GM19455 (cell line): ENCODE measurements around the gene ZYX.
"Not testable (repeated sequence)": the region's sequence is repeated elsewhere in the genome, so short reads cannot be mapped to it uniquely, and the experiment has no call there.

ENCODE experiments used
- ATAC-seq: cut with Tn5 transposase; IDR thresholded peaks from one replicate; pipeline ENCODE4 v1.9.1; 2021; ENCODE audit not compliant: unreplicated experiment

The ZYX gene

DNA sequence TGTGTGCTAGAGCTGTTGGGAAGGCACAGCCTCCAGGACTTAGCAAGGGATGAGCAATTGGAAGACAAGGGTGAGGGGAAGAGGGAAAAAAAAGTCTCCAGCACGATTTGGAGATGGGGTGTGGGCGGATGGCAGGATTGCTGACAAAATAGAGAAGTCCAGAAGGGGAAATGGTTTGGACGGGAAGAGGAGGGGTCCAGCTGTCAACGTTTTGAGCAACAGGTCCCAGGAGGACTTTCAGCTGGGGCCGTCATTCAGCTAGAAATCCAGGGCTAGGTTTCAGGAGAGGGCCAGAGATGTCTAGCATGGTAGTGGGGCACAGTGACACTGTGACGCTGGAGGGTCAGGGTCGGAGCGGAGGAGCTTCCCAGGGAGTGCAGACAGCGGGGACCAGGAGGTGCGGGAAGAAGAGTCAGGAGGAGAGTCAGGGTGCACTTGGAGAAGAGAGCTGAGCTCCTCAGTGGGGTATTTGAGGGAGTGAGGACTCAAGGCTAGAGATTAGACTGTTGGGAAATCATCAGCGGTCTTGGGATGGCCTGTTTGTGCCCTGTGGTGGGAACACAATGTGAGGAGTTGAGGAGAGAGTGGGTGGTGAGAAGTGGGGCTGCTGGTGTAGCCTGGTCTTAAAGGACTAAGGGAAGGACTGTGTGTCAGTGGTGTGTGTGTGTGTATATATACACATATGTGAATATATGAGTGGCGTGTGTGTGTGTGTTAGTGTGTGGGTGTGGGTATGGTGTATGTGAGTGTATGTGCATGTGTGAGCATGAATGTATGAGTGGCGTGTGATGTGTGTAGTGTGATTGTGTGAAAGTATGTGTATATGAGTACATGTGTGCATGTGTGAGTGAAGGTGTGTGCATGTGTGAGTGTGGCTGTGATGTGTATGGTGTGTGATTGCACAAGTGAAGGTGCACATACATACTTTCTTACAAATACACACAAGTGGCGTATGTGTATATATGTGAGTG lies 3.8 kb downstream of the ZYX start:
- ATAC-seq: no peak

DNA sequence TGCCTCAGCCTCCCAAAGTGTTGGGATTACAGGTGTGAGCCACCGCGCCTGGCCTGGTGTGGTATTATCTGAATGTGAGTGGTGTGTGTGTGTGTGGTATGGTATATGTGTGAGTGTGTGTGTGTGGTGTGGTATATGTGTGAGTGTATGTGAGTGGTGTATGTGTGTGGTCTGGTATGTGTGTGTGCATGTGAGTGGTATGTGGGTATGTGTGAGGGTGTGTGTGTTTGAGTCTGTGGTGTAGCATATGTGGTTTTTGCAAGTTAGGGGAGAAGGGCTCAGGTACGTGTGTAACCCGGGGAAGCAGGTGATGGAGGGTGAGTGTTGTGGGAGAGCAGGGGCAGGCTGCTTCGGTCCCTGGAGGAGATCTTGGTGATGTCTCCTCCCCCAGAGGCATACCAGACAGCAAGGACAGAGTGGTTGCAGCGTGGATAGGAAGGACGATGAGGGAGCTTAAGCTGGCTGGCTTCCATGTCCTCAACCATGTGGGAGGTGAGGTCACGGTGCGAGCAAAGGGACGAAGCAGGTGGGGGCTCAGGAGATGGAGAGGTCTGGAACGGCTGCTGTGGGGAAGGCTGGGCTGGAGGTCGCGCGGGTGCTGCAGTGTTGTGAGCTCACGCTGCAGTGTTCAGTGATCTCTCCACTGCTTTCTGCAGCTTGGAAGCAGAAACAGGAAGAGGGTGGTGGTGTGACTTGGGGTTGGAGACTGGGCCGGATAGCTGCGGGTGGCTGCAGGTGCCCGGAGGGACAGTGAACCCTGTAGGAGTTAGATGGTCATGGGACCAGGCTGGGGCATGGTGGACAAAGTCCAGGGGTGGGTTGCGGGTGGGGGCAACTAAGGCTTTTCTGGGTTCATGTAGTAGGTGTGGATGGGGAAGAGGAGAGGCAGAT lies 5.0 kb downstream of the ZYX start:
- no peak for ATAC-seq

DNA sequence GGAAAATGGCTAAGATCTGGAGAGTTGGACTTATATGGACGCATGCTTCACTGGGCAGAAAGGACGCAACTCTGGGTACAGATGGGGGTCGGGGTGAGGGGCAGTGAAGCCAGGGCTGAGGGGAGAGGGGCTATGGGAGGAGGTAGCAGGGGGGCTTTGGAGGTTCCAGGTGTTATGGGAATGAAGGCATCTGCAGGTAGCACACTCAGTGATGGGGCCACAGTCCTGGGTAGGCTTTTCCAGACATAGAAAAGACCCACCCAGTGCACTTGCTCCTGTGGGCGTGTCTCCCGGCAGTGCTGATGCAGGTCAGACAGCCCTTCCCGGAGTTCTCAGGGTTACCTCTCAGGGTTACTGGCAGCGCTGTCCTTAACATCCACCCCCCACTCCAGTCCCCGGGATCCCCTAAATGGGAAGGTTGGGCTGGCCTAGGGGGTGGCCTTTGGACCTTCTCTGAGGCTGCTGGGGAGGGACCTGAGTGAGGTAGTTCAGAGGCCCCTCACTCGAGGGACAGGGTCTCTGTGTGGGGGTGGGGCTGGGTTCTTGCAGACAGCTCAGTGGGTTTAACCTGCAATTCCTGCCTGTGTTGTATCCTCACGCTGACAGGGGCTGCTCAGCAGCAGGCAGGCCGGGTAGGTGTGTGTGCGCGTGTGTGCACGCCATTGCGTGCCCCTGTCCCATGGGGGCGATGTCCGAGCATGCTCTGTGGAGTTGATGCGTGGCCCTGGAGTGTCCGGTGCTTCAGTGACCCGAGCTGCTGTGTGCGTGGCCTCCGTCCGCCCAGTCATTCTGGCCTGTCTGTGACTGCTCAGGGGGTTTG lies 6.2 kb downstream of the ZYX start:
- no peak for ATAC-seq

DNA sequence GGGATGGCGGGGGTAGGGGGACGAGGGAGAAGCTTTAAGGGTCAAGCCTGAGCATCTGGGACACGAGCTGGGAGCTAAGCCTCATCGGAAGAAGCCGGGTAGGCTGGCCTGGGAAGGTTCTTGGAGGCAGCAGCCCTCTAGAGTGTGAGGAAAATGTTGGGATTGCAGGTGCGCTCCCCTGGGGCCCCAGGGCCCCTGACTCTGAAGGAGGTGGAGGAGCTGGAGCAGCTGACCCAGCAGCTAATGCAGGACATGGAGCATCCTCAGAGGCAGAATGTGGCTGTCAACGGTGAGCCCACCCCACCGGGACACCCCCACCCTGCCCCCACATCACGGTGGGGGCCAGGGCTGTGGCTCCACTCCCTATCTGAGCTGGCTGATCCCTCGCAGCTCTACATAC lies 6.9 kb downstream of the ZYX start:
- no peak for ATAC-seq

DNA sequence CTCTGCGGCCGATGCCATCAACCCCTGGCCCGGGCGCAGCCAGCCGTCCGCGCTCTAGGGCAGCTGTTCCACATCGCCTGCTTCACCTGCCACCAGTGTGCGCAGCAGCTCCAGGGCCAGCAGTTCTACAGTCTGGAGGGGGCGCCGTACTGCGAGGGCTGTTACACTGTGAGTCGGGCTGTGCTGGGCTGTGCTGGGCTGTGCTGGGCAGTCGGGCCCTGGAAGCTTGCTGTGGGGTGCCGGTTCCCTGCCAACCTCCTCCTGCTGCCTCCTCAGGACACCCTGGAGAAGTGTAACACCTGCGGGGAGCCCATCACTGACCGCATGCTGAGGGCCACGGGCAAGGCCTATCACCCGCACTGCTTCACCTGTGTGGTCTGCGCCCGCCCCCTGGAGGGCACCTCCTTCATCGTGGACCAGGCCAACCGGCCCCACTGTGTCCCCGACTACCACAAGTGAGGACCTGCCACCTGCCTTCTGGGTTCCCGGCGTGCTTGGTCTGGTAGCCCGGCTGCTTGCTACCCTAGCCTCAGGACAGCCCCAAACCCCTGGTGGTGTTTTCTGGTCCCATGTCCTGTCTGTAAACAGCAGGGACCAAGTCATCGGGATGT lies 7.5 kb downstream of the ZYX start:
- ATAC-seq: no peak

DNA sequence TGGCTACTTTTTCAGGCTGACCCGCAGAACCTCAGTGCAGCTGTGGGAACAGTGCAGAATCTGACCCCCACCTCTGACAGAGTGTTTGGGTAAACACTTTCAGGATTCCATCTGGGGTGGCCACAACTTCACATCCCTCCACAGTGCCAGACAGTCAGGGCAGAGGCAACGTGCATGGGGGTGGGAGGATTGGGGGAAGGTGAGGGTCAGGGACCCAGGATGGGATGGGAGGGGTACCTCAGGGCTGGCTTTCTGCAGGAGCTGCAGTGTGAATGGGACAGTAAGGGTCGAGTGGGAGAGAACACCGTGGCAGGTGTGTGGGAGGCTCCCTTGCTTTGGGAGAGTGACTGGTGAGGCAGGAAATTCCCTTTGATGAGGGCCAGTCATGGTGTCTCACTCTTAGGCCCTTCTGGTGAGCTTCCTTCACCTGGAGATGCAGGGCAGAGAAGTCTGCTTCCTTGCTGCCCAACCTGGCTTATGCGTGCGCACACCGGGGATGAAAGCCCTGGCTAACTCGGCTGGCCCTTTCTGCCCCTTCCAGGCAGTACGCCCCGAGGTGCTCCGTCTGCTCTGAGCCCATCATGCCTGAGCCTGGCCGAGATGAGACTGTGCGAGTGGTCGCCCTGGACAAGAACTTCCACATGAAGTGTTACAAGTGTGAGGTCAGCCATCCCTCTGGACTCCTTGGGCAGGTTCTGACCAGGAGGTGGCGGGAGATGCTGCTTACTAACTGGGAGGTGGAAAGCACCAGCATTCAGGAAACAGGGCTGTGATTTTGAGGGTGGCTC lies 8.4 kb downstream of the ZYX start:
- no peak for ATAC-seq

DNA sequence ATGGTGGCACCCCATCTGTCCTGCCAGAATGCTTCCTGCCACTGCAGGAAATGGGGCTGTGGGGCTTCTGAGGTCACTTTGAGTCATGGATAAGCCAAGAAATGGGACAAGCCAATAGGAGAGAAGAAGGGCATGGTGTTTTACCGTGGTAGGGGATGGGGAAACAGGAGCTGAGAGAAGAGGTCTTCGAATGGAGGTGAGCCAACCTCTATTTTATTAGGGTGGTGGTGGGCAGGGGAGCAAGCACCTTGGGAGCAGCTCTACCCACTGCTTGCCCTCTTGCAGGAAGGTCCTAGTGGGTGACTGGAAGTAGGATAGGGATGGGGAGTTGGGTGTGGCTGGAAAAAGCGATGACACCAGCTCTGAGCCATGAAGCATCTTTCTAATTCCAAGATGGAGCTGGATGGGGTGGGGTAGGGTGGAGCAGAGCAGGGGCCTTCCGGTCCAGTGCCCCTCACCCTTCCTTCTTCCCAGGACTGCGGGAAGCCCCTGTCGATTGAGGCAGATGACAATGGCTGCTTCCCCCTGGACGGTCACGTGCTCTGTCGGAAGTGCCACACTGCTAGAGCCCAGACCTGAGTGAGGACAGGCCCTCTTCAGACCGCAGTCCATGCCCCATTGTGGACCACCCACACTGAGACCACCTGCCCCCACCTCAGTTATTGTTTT lies 9.1 kb downstream of the ZYX start:
- ATAC-seq: no peak

DNA sequence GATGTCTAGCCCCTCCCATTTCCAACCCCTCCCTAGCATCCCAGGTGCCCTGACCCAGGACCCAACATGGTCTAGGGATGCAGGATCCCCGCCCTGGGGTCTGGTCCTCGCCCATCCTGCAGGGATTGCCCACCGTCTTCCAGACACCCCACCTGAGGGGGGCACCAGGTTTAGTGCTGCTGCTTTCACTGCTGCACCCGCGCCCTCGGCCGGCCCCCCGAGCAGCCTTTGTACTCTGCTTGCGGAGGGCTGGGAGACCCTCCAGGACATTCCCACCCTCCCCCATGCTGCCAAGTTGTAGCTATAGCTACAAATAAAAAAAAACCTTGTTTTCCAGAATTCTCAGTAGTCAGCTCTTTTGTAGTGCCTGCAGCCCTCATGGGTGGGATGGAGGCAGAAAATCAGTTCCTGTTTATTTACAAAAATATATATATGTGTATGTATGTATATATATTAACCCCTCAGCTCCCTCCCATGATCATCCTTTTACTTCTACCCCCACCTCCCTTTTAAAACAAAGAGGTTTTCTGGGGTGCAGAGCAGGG lies 9.7 kb downstream of the ZYX start:
- ATAC-seq: no peak

DNA sequence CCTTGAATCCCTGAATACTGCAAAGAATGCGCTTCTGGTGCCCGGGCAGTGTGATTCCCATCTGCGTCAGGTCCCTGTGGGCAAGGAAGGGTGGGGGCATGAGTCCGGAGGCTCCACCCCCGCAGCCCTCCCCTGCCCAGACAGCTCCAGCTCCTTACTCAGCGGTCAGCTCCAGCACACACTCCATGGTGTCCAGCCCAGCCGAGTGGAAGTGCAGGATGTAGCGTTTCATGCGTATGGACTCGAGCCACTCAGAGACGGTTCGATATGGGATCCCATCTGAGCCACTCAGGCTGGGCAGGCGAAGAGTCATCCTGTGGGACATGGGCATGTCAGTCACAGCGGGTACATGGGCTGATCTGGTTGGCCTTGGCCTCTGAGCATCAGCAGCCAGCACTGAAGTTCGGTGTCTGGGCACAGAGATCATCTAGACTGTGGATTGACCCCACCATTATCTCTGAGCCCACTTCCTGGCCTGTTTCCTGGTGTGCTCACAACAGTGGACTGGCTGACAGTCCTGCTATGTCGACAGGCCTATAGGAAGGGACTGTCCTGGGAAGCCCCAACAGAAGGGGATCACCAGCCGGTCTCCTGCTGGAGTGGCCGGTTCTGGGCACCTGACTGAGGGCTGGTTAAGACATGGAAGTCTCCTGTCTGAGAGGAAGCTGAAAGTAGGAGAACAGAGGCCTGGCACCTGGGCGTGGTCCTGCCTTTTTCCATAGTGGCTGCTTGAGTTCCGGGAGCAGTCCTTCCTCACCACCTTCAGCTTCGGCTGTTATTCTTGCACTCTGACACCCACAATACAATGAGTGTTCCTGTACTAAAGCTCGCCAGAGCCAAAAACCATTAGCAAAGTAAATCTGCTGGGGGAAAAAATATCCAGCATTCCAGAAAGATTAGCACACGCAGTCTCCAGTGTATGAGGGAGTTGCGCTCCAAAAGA lies 10.6 kb downstream of the ZYX start:
- no peak for ATAC-seq

DNA sequence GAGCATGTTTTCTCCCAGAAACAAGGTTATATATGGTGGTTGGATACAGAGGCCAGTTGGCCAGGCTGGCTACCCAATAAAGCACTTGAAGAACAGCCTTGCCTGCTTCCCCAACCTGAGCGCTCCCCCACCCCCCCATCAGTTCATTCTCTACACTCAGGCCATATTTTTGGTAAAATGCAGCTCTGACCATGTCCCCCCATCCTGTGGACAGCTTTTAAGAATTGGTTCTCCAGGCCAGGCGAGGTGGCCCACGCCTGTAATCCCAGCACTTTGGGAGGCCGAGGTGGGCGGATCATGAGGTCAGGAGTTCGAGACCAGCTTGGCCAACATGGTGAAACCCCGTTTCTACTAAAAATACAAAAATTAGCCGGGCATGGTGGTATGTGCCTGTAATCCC lies 11.3 kb downstream of the ZYX start:
- ATAC-seq: not testable (repeated sequence)

DNA sequence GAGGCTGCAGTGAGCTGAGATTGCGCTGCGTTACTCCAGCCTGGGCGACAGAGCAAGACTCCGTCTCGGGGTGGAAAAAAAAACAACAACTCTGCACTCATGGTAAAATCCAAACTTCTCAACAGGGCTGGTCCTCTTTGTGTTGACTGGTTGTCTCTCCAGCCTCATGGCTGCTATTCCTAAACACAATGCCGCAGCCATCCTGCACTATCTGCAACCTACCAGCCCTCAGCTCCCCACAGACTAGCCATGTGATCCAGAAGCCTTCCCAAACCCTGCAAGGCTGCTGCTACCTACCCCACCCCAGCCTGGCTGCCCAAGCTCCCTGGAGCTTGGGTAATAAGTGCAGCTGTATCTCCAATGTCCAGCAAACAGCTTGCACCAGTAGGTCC lies 11.7 kb downstream of the ZYX start:
- ATAC-seq: no peak

DNA sequence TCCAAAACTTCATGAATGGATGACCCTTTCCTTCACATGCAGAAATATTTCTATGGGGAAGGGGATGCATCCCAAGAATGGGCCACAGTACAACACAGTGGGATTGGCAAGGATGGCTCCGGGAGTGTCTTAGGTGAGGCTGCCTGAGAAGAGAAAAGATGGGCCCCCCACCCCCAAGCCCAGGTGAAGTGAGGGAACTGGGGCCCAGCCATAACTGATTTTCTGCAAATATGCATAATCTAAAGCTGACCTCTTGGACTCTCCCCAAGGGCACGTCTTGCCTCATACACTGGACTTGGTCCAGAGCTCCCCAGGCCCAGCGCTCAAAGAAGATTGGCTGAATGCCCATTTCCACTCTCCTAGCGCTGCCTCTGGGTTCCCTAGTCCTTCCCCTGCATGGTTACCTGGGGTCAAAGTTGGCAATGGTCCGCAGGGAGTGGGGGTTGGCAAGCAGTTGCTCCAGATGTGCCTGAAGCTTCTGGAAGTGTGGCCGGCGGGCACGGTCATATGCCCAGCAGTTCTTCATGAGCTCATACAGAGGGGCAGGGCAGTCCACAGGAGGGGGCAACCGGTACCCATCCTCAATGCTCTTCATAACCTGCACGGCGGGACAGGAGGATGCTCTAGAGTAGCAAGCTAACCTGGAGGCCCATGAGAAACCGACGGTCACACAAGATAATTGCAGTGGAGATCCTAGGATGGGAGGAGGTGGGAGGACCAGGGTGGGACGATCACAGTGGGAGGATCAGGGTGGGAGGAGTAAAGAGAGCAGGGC lies 12.3 kb downstream of the ZYX start:
- ATAC-seq: no peak

DNA sequence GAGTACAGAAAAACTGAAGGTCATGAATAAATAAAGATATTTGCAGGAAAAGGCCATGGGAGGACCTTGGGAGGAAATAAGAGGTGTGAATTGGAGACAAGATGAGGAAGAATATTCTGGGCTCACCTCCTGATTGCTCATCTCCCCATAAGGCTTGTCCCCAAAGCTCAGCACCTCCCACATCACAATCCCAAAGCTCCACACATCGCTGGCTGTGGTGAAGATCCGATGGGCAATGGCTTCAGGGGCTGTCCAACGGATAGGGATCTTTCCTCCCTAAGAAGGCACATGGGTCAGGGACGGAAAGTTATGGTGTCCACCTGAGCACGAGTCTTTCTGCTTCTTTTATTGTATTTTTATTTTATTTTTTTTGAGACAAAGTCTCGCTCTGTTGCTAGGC lies 12.9 kb downstream of the ZYX start:
- no peak for ATAC-seq

DNA sequence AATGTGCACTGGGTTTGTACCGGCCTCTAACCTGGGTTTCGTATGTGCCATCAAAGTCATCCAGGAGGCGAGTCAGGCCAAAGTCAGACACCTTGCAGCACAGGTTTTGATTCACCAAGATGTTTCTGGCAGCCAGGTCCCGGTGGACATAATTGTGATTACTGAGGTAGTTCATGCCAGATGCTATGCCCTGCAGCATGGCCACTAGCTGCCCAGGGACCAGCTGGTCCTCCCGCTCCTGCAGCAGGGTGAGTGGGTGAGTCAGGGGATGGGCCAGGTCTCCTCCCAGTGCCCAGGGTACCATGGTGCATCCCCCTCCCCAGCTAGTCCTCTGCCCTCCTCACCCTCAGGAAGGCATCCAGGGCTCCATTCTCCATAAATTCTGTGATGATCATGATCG lies 13.6 kb downstream of the ZYX start:
- ATAC-seq: no peak

DNA sequence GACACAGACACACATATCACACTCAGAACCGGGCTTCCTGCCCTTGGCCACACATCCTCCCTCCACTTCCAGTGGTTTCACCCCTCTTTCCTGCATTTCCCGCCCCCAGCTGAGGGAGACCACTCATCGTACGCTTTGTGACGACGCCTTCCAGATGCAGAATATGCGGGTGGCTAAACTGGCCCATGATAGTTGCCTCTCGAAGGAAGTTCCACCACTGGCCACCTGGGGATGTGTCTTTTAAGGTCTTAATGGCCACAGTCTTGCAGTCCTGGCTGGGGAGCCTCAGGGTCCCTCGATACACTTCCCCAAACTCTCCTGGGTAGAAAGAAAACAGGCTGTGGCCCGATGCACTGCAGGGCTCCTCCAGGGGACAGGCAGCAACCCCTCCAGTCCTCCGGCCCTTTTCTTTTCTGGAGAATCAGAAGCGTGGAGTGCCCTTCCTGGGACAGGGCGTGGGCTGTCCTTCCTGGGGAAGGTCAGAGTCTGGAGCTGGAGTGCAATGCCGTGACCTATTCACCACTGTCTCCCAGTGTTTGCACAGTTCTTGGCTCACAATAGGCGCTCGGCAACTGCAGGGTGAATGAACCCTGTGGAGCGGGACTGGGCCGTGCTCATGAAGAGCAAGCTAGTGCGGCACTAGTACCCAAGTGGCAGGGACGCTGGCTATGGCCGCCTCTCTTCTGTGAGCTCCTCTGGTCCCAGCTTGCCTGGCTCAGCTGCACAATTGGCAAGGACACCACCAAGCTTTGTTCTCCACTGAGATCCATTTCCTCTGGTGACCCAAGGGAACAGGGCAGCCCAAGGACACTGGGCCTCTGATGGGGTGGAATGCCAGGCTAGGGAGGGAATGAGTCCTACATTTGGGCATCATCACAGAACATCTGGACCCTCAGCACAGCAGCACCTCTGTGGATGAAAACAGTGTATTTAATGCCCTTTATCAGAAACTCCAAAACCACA lies 14.3 kb downstream of the ZYX start:
- ATAC-seq: no peak

DNA sequence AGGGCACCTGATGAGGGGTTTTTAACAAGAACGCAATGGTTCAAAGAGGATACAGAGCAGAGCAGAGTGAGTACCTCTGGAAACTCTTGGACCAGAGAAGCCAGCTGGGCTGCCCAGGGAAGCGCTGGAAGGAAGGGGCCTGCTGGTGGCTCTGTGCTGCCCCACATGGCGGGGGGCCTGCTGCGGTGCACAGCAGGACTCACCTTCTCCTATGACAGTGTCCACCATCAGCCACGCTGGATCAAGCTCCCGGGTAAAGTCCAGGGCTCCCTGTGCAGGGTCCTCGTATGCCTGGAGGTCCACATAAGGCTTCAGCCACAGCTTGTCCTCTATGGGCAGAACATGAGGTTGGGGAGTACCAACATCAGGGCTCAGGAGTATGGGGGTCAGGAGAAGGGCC lies 15.0 kb downstream of the ZYX start:
- ATAC-seq: no peak
